Stimulated activated CD8-positive, alpha-beta memory T cell treated with anti-CD3 and anti-CD28 coated beads, Interleukin-7, amount 100 ng/mL, for 4 hours (primary cell): ENCODE data around the gene TTC3.

Experiments
- DNase-seq, 2 donors: peaks; one replicate each; pipeline ENCODE4 v3.0.0-alpha.2; 2020; ENCODE audit warnings: low read depth in 2 of 2

TTC3 gene

DNA sequence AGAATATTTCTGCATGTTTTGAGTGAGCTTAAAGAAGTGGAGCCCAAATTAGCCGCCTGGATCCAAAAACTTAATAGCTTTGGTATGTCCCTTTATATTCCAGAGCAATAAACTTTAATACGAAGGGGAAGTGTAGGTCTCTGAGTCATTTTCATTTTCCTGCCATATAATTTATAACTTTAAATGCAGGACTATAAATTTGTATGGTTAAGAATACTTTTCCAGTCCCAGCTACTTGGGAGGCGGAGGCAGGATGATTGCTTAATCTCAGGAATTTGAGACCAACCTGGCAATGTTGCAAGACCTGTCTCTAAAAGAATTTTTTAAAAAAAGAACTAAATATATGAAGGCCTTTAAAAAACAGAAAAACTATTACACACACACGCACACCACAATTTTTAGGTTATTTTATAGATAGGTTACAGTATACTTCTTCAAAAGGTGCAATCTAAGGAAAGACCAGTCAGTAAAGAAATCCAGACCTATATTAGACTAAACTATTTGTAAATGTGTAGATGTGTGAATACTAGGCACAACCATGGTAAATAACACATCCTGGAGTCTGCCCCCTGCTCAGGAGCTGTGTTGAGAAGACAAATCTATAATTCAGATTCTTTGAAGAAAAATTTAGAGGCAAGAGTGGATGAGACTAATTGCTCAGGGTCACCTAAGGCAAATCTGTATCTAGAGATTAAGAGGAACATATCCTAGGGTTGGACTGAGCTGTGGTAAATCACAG is 80.3 kb downstream of the TTC3 start:
- DNase-seq, result no peak

DNA sequence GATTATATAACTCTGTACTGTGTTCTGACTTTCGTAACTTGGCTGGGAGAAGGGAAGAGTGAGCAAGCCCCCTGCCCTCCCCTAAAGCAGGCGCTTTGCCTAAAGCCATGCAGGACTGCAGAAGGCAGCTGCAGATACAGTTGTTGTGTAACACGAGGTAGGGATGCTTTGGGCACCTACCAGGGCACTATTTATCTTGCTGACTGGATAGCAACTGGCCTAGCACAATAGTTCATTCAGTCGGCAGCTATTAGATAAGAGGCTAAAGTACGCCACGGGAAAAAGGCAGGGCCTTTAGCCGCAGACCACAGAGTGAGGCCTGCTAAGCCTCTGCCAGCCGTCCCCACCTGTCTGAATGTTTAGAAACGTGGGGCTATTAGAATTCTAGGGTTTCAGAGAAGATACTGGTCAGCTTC is 80.9 kb downstream of the TTC3 start:
- DNase-seq, result no peak

DNA sequence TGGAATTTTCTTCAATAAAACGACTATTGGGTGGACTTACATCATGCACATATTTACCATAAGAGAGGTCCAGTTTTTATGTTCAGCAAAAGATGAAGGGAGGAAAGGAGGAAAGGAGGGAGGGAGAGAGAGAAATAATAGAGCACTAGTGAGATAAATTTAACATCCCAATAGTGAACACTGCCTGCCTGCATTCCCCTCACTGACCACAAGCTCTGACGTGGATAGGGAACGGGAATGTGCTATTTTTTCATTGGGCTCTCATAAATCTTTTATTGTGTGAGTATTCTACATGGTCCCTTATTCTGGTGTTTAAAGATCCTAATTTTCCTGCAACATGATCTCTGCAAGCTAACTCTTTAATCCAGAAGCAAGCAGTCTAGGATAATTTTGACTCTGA is 82.1 kb downstream of the TTC3 start:
- no peak for DNase-seq

DNA sequence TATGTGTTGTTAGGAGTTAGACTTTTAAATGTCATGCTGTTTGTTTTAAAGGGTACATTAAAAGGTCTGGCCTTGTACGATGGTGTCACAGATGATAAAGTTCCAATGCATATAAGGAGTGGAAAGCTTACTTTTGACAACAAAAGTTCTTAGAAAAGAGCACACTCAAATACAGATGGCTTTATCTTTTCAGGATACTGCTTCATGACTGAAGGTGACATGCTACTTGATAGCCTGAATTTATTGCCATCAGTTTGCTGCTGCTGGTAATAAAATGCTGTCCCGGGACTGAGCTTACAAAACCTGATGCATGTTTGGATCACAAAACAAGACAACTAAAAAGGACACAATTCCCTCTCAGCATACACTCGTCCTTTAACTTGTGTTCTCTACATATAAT is 84.9 kb downstream of the TTC3 start:
- DNase-seq, result no peak

DNA sequence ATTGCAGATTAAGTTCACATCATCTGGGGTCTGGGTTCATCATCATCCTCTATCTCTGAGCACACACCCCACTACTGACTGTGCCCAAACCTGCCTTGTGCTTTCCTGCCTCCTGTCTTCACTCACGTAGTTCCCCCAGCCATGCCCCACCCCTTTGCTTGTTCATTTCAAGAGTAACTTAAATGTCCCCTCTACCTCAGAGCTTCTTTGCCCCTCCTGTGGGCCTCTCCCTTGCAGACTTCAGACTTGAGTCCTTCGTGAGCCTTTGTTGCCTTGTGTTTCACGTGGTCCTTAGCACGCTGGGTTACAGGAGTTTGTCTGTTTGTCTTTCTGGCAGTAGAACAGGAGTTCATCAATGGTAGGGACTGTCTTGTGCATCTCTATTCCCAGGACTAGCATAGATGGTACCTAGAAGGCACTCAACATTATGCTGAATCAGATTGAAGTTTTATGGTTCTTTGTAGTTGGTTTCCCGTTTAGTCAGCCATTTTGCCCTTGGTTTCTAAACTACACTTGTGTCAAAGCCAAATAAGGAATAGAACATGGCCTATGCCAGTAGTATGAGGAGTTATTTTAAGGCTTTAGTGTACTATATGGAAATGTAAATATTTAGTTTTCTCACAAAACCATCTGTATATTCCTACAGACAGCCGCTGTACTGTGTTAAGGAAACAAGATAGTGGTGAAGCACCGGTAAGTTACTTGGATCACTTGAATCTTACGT is 86.2 kb downstream of the TTC3 start:
- DNase-seq, result no peak

DNA sequence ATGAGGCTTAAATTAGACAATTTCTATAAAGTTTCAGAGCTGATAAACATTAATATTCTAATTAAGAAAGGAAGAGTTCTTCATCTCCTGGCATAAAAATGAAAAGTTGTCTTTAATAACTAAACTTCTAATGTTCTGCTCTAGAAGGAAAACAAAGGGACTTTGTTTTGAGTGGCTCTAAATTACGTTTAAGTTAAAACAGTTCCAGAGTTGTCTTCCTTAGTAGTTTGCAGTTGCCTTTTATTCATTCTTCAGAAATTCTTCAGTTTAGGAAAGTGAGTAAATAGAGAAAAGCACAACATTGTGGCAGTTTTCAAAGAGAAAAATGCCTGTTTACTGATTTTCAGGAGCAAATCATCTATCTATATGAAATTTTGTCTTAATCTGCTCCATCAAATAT is 86.9 kb downstream of the TTC3 start:
- no peak for DNase-seq

DNA sequence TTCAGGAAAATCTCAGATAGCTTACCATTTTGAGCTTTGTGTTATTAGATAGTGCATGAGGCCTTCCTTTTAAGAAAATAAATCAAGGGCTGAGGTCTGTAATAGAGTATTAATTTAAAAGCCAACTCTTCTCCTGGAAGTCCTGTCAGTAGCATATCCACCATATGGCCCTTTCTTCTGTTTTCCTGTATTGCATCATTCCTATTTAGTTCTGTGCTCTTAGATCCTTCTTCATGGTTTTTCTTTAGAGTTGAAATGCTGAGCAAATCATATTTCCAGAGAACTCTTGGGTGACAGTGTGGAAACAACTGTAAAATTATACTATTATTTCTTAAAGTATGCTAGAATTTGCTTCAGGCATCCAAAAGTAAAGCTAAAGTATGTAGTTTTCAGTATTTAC is 91.7 kb downstream of the TTC3 start:
- no peak for DNase-seq

DNA sequence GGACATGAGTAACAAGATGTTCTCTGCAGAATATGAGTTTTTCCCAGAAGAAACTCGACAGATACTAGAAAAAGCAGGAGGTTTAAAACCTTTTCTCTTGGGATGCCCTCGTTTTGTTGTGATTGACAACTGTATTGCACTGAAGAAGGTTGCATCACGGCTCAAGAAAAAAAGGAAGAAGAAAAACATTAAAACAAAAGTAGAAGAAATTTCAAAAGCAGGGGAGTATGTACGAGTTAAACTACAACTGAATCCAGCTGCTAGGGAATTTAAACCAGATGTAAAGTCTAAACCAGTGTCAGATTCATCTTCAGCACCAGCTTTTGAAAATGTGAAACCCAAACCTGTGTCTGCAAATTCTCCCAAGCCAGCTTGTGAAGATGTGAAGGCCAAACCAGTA is 92.5 kb downstream of the TTC3 start:
- DNase-seq, result no peak

DNA sequence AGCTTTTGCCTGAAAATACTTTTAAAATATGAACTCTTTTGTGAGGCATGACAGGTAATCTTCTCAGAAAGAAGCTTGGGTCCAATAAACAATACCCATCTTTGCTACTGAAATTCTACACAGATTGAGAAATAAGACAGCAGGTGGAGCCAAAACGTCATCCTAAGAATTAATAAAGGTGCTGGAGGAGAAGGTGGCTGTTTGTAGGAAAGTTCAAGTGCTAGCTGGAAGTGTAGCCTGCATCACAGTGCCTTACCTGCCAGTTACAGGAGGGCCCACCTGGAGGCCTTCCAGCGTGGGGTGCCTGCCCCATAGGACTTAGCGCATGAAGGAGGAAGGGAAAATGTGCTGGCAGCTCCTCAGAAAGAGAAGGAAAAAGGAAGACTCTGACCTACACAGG is 93.7 kb downstream of the TTC3 start:
- DNase-seq, result no peak

DNA sequence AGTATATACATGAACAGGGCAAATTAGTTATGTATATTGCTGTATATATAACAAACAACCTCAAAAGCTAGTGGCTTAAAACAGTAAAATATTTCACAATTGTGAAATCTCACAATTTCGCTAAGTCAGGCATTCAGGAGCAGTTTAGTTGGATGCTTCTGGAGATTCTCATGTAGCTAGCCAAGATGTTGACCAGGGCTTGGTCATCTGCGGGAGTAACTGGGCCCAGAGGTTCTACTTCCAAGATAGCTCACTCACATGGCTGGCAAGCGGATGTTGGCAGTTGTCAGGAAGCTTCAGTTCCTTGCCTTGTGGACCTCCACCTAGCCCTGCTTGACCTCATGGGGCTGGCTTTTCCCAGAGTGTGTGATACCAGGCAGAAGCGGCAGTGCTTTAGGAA is 95.6 kb downstream of the TTC3 start:
- DNase-seq, result no peak

DNA sequence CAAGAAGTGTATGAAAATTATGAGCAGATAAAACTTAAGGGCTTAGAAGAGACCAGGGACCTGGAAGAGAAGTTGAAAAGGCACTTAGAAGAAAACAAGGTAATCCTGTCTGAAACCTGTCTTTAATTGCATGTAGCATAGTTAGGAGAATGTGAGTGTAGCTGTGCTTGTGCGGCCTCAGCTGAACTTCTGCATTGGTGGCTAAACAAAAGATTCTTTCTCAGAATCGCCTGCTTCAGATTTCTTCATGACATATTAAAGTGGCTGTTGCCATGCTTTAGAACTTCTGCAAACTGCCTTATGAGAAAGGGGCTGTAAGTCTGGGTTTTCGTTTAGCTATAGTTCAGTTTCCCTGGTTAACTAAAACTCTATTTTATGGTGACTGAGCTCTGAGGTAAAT is 99.6 kb downstream of the TTC3 start:
- no peak for DNase-seq

DNA sequence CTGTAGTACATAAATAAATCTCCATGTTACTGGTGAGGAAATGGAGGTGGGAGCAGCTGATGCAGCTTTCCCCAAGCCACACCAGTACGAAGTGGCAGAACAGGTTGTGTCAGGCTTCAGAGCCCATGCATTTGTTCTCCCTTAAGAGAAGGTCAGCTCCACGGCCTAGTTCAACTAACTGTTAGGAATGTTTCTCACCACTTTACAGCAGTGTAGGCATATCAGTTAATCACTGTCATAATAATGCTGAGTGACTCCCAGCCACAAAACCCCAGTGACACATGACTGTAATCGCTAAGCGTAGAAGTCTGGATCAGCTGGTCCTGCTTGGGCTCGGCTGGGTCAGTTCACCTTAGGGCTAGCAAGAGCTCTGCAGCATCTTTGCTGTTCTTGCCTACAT is 103.7 kb downstream of the TTC3 start:
- DNase-seq, result no peak

DNA sequence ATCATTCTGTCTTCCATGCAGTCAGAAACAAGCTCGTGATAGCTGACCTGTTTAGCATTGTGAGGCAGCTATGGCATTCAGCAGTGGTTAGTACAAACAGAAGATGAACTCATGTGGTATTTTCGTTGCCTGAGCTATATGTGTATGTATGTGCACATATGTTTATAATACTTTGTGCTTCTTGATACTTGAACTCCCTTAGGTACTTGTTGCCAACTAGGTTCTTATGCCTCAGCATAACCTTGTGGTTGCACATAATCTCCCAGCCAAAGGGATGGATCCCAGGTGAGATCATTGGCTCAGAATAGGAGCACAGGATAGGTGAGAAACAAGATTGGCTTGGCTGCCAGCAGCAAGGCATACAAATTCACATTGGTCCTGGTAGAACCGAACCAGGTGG is 108.0 kb downstream of the TTC3 start:
- DNase-seq, result no peak

DNA sequence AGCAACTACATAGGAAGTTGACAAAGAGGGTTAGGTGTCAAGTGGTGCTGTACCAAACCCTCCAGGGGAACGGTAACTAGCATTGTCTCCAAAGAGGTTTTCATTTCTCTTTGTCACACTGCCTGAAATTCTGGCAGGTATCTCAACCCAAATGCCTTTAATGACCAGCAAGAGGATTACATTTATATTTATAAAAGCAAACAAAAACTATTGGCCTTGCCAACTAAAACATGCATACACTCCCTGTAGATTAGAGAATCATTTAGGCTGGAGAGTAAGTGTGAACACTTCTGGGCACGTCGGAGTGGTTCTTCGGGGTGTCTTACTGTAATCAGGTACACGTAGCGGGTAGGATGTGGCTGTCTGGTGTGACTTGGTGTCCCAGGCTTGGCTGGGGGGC is 109.2 kb downstream of the TTC3 start:
- DNase-seq, result no peak

DNA sequence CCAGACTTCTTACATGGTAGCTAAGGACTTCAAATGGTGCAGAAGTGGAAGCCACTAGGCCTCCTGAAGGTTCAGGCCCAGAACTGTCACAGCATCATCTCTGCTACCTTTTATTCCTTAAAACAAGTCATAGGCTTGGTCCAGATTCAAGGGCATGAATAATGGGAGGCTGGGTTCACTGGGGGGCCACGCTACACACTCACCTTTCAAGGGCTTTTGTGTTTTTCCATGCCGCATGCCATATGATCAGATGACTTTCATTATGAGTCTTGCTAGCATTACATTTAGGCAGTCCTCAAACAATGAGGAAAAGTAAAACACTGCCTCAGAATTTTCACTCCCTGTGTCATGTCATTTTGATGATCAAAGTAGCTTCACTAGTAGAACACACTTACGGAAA is 110.7 kb downstream of the TTC3 start:
- DNase-seq, result no peak

DNA sequence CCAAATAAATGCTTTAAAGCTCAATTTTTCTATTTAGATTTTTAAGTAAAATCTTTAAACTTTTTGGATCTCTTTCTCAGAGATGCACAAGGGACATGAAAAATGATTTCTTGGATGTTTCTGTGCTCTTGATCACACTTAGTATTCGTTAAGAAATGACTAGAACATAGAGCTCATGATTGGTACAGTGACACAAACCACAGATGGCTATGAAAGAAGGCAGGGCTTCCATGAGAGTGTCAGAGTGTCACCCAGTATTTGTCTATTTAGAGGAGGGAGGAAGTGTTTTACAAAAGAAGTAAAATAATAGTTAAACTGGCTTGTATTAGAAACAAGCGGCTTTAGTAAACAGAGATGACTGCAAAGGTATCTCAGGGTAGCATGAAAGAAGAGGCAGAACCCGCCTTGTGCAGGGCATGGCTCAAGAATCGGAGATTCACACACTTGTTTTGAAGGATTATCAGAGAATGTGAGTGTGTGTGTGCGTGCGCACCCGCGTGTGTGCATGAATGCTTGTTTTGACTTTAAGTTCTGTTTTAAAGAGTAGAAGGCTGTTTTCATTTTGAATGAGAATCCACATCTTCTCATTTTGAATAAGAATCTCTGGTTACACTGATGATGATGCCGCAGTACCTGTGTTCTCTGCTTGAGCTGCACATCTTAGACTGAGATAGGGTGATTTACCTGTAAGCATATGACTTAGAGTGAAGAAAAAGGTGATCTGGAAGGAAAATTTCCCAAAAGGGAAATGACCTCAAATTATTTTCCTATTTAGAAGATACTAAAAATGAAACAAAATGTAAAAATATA is 111.9 kb downstream of the TTC3 start:
- no peak for DNase-seq

DNA sequence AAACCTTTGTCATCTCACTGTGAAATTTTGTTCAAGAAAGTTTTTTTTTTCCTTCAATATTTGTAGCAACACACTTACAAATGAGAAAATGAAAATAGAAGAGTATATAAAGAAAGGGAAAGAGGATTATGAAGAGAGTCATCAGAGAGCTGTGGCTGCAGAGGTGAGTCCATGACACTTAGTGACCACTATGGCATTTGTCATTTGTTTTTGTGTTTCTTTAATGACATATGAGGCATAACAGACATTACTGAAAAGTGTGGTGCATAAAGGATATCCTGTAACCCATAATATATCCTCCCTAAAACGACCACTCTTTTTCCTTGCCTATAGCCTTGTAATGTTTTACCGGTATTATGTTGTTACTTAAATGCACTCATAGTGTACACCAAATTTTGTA is 113.9 kb downstream of the TTC3 start:
- no peak for DNase-seq

DNA sequence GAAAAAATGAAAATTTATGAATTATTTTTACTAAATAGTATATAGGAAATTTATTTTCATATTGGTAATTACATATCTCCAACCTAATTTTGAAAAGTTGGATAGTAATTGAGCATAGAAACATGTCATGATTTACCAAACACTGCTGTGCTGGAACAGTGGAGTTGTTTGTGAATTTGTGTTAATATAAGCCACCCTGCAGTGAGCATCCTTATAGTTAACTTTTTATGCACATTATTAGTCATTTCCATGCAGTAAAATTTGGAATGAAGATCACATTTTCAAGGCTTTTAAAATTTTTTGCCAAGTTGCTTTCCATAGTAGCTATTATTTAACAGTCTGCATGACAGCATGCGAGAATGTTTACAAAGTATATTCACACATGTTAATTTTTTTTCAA is 115.8 kb downstream of the TTC3 start:
- no peak for DNase-seq

DNA sequence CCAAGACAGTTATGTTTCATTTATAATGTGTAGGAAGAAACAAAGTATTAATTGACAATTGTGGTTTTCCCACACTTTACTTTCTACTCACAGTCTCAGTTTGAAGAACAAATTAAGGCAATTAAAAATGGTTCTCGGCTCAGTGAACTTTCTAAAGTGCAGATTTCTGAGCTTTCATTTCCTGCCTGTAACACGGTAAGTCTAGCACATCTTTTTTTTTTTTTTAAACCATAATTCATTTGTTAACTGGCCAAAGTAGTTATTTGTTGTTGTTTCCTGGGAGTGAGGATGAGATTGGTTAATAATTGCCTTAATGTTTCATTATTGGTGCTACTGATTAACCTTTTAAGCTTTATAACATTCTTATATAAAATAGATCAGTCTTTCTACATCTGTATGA is 119.0 kb downstream of the TTC3 start:
- DNase-seq, result no peak

DNA sequence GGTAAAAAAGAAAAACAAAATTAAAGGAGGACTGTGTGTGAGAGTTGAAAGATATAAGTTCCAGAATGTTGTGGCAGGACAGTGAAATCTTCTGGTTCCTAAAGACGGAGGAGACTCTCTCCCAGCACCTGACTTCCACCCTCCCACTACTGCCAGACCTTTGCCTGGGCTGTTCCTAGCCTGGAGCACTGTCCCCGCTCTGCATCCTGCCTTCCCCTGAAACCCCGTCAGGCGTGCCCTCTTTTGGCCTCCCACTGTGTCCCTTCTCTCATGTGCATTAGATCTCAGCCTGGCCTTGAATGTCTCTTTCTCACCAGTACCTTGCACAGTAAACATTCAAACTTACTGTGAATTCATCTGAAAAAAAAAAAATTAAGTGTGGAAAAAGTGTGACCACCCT is 120.0 kb downstream of the TTC3 start:
- DNase-seq, result no peak

DNA sequence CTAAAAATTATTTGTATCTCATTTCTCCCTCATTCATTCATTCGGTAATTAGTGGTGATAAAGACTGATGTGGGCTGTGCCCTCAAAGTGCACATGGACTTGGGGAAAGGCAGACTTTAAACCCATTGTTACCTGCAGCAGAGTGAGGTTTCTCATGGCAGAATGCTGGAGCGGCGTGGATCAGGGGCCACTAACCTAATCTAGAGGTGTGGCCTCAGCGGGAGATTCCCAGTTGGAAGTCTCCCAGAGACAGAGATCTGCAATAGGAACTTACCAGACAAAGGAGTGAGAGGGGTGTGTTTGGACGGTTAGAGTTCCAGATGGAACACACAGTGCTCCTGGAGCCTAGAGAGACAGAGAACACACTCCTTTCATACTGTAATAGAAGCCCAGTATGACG is 120.6 kb downstream of the TTC3 start:
- DNase-seq, result no peak

DNA sequence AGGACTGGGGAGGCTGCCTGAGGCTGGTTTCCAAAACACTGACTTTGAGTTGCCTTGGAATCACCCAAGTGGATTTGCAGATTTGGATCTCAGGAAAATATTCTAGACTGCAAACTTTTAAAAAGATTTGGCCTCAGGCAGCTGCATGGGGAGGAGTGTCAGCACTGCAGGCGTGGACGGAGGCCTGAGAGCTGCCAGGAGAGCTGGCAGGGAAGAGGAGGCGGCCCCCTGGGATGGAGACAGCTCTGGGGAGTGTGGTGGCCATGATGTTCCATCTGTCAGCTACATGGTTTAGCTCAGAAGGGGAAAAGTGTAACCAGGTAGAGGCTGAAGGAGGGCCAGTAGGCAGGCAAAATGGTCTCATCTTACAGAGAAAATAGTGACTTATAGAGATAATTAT is 122.0 kb downstream of the TTC3 start:
- DNase-seq, result no peak

DNA sequence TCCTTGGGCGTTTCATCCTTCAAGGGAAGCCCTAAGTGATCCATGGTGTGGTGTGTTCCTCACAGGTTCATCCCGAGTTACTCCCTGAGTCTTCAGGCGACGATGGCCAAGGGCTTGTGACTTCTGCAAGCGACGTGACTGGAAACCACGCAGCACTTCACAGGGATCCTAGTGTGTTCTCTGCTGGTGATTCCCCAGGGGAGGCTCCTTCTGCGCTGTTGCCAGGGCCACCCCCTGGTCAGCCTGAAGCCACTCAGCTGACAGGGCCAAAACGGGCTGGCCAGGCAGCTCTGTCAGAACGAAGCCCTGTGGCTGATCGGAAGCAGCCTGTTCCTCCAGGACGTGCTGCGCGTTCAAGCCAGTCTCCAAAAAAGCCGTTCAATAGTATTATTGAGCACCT is 122.6 kb downstream of the TTC3 start:
- no peak for DNase-seq
